ENCODE measurements around the gene PRUNE2.

The PRUNE2 gene

GRCh38 chr9:76592974-76593347, 313.0 kb downstream of the PRUNE2 start:
- no peak for DNase-seq

GRCh38 chr9:76592091-76592973, 313.6 kb downstream of the PRUNE2 start:
- no peak for DNase-seq

GRCh38 chr9:76591256-76591950, 314.5 kb downstream of the PRUNE2 start:
- DNase-seq = no peak

GRCh38 chr9:76588316-76588715, 317.6 kb downstream of the PRUNE2 start:
- DNase-seq = no peak

- no peak for DNase-seq
Measured at GRCh38 chr9:76586390-76587314, 319.3 kb downstream of the PRUNE2 start.

GRCh38 chr9:76585487-76586389, 320.2 kb downstream of the PRUNE2 start:
- no peak for DNase-seq

GRCh38 chr9:76583256-76583655, 322.7 kb downstream of the PRUNE2 start:
- DNase-seq = no peak

- no peak for DNase-seq
Measured at GRCh38 chr9:76581731-76582130, 324.2 kb downstream of the PRUNE2 start.

GRCh38 chr9:76580820-76581219, 325.1 kb downstream of the PRUNE2 start:
- no peak for DNase-seq

GRCh38 chr9:76580188-76580587, 325.7 kb downstream of the PRUNE2 start:
- DNase-seq = no peak

- no peak for DNase-seq
Measured at GRCh38 chr9:76576344-76576743, 329.6 kb downstream of the PRUNE2 start.

- no peak for DNase-seq
Measured at GRCh38 chr9:76575761-76576160, 330.2 kb downstream of the PRUNE2 start.

GRCh38 chr9:76573905-76574760, 331.8 kb downstream of the PRUNE2 start:
- no peak for DNase-seq

GRCh38 chr9:76573408-76573807, 332.5 kb downstream of the PRUNE2 start:
- DNase-seq = no peak

GRCh38 chr9:76572151-76572550, 333.8 kb downstream of the PRUNE2 start:
- DNase-seq = no peak

- no peak for DNase-seq
Measured at GRCh38 chr9:76571743-76572146, 334.2 kb downstream of the PRUNE2 start.

GRCh38 chr9:76571288-76571687, 334.6 kb downstream of the PRUNE2 start:
- DNase-seq = no peak

- no peak for DNase-seq
Measured at GRCh38 chr9:76570826-76571225, 335.1 kb downstream of the PRUNE2 start.

- no peak for DNase-seq
Measured at GRCh38 chr9:76567086-76567485, 338.8 kb downstream of the PRUNE2 start.

GRCh38 chr9:76564297-76564696, 341.6 kb downstream of the PRUNE2 start:
- DNase-seq = no peak

- no peak for DNase-seq
Measured at GRCh38 chr9:76562511-76562911, 343.4 kb downstream of the PRUNE2 start.
